DLD1 (cell line): Measurements from ENCODE around the gene PRDM16.

Source experiments
- in situ Hi-C: cut with HindIII; loops from 2 replicates; pipeline ENCODE4 v1.10.0; 2017; ENCODE audit warnings: low sequenced_read_pairs

PRDM16 gene

DNA sequence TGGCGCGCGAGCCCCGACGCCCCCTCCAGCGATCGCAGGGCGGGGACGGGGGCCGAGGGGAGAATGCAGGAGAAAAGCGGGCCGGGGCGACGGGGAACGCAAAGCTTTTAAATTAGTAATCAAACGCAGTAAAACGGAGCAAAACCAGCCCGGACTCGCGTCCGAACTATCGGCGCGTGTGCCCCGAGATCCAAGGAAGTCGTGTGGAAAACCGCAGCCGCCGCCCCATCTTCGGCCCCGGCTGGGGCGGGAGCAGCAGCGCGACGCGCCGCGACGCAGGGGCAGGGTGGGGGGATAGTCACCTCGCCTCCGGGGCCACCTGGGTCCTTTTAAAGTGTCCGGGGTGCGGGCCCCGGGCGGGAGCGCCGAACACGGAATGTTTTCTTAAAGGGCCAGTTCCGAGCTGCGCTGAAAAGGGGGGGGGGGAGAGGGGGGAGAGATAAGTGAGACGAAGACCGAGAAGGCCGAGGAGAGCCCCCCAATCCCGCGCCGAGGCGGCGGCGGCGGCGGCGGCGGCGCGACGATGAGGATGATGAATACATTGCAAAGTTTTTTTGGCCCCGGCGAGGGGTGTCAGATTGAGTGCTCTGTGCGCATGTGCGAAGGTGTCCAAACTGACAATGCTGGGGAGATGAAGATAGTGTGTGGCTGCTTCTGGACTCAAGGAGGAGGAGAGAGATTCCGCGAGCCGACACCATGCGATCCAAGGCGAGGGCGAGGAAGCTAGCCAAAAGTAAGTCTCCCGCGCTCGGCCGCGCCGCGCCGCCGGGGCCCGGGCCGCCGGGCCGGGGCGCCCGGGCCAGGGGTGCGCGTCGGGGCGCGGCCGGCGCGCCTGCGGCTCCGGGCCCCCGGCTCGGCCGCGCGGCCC lies at the start of gene PRDM16:
Gene PRDM16 (plus strand): TSS at position 640 of the 868 bp plus-strand sequence. CDS start 57 bp downstream, at position 697.
- in situ Hi-C loops, result no loop called here

DNA sequence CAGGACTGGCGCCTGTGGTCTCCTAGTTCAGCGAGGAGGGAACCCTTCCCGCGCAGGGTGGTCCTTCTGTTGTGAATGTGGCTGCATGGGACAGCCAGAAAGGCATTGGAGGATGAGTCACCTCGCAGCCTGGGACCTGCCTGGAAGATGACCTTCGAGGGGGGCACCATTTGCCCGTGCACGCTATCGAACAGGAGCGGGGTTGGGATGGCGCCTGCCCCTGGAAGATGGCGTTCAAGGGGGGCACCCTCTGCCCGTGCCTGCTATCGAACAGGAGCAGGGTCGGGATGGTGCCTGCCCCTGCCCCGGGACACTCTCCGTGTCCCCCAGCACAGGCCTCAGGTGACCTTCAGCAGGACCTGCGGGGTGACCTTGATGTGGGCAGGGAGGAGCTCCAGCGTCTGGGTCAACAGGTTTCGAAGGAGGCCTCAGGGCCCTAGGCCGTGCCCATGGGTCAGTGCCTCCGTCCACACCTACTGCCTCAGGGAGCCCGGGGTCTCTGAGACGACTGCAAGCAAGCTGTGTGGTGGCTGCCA lies 49.4 kb upstream of the PRDM16 start:
- in situ Hi-C loops, result no loop called here

- in situ Hi-C loops, result no loop called here
These were observed 48.6 kb upstream of the PRDM16 start for GRCh38 chr1:3020263-3020909.

- in situ Hi-C loops, result no loop called here
These were observed 47.8 kb upstream of the PRDM16 start, which contains the start of gene ACTRT2 for GRCh38 chr1:3021233-3021671. ACTRT2 (plus strand) TSS chr1:3021467; CDS start chr1:3021687, 220 bp downstream.

- in situ Hi-C loops, result no loop called here
These were observed 47.1 kb upstream of the PRDM16 start for GRCh38 chr1:3021801-3022401.

DNA sequence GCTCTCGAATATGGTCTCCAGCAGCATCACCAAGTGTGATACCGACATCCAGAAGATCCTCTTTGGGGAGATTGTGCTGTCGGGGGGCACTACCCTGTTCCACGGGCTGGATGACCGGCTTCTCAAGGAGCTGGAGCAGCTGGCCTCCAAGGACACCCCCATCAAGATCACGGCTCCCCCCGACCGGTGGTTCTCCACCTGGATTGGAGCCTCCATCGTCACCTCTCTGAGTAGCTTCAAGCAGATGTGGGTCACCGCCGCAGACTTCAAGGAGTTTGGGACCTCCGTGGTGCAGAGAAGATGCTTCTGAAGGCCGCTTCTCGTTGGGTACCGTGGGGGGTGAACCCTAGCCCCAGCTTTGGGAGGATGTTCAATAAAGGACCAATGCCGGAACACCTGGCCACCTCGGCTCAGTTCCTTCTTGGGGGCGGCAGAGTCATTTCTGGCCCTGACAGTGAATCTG lies 46.5 kb upstream of the PRDM16 start:
- in situ Hi-C loops, result no loop called here

GRCh38 chr1:3022976-3023375 lies 46.0 kb upstream of the PRDM16 start:
- in situ Hi-C loops, result no loop called here

DNA sequence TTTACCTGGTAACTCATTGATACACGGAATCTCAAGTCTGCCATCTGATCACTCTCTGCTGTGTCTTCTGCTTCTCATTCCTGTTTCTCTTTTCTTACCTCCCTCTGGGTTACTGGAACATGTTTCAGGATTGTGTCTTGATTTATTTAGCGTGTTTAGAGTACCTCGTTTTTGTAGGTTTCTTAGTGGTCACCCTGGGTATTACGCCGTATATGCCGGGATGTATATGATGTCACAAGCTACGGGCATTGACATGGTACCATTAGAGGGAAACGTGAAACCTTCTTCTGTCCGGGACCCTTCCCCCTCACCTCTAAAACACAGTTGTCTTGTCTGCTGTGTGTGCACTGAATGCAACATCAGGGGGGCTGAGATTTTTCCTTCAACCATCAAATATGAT lies 45.0 kb upstream of the PRDM16 start:
- in situ Hi-C loops, result no loop called here

DNA sequence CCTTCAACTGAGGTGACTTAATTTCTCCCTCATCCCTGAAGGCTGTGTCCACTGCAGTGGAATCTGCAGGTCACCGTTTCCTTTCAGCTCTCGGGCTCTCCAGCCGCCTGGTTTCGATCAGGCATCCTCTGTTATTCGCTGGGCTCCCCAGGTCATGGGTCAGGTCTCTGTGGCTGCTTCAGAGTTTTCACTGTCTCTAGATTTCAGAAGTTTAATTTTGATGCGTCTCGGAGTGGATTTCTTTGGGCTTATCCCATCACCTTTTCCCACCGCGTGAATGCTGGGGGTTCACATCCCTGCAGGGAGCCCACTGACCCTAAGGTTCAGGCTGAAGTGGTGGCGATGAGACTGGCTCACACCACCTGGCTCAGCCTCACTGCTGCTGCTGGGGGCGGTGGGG lies 44.4 kb upstream of the PRDM16 start:
- in situ Hi-C loops, result no loop called here

DNA sequence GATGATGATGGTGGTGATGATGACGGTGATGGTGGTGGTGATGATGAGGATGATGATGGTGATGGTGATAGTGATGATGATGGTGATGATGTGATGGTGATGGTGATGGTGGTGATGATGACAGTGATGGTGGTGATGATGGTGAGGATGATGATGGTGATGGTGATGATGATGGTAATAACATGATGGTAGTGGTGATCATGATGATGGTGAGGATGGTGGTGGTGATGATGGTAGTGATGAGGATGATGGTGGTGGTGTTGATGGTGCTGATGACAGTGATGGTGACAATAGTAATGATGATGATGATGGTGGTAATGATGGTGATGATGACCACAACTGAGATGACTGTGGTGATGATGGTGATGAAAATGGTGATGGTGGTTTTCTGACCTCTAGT lies 42.9 kb upstream of the PRDM16 start:
- in situ Hi-C loops, result no loop called here

- in situ Hi-C loops, result no loop called here
These were observed 42.2 kb upstream of the PRDM16 start for GRCh38 chr1:3026581-3027391.

GRCh38 chr1:3027611-3028371 lies 41.2 kb upstream of the PRDM16 start:
- in situ Hi-C loops, result no loop called here

DNA sequence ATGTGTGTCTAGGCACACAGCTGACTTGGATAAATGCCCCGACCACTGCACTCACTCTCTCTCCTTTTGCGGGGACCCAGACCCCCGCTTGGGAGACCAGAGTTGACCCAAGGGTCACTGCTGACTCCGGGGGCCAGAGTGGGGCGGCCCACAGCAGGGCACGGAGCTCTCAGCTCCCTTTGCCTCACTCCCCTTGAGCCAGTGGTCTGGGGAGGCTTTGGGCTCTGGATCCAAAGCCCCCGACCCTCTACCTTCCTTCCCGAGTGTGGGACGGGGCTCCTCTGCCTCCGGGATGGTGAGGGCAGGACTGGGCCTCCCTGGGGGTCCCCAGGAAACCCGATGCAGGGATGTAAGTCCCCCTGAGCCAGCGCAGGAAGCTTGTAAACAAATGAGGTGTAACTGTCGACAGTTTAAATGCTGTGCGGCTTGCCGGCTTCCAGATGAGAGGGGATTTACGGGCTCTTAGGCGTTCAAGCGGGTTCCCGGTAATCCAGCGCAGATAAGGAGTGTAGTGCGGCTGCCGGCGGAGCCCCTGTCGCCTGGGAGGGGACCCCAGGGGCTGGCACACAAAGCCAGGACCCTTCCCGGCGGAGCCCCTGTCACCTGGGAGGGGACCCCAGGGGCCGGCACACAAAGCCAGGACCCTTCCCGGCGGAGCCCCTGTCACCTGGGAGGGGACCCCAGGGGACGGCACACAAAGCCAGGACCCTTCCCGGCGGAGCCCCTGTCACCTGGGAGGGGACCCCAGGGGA lies 40.3 kb upstream of the PRDM16 start:
- in situ Hi-C loops, result no loop called here

DNA sequence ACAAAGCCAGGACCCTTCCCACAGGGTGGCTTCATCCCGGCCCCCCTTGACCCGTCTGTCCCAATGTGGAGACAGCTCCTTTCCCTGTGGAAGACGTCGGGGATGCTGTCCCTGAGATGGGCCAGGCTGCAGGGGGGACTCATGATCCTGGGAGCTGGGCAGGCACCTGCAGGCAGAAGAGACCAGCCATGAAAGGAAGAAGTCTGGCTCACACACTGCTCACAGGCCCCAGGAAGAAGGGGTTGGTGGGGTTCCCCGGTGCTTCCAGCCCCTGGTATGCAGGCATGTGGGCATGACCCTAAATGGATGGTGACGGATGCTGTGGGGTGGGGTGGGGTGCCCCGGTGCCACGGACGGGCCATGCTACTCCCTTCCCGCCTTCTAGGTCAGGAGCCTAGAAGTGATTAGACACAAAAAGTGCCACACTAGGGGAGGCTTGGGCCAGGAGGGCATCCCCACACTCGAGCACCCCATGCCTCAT lies 39.5 kb upstream of the PRDM16 start:
- in situ Hi-C loops, result no loop called here

- in situ Hi-C loops, result loop anchor here (10.0 kb wide), 1 partner anchor 395 kb away; no protein-coding TSS in a partner anchor
These were observed 38.9 kb upstream of the PRDM16 start for GRCh38 chr1:3029991-3030662.

GRCh38 chr1:3030663-3031381 lies 38.2 kb upstream of the PRDM16 start:
- in situ Hi-C loops, result loop anchor here (10.0 kb wide), 1 partner anchor 394 kb away; no protein-coding TSS in a partner anchor

- in situ Hi-C loops, result loop anchor here (10.0 kb wide), 1 partner anchor 393 kb away; no protein-coding TSS in a partner anchor
These were observed 37.4 kb upstream of the PRDM16 start for GRCh38 chr1:3031401-3032221.
